ENCODE data around the gene WNT3.
"Not testable (repeated sequence)": the region's sequence is repeated elsewhere in the genome, so short reads cannot be mapped to it uniquely, and the experiment has no call there.

The WNT3 gene

GRCh38 chr17:46764000-46764708 lies 54.3 kb downstream of the WNT3 start:
- DNase-seq: no peak

- DNase-seq: no peak
Measured at GRCh38 chr17:46763416-46763815, 55.1 kb downstream of the WNT3 start.

- DNase-seq: no peak
Measured at GRCh38 chr17:46759141-46759540, 59.4 kb downstream of the WNT3 start.

GRCh38 chr17:46758614-46759013 lies 59.9 kb downstream of the WNT3 start:
- no peak for DNase-seq

- DNase-seq: not testable (repeated sequence)
Measured at GRCh38 chr17:46757588-46757987, 60.9 kb downstream of the WNT3 start.

GRCh38 chr17:46756861-46757260 lies 61.6 kb downstream of the WNT3 start:
- DNase-seq: no peak

GRCh38 chr17:46756081-46756735 lies 62.3 kb downstream of the WNT3 start:
- no peak for DNase-seq

- DNase-seq: no peak
Measured at GRCh38 chr17:46753776-46754175, 64.7 kb downstream of the WNT3 start.

GRCh38 chr17:46751425-46751824 lies 67.1 kb downstream of the WNT3 start:
- no peak for DNase-seq

- no peak for DNase-seq
Measured at GRCh38 chr17:46745376-46745775, 73.1 kb downstream of the WNT3 start.

- no peak for DNase-seq
Measured at GRCh38 chr17:46744441-46744840, 74.1 kb downstream of the WNT3 start.

GRCh38 chr17:46742565-46743270 lies 75.8 kb downstream of the WNT3 start:
- peak; percentile 98 for DNase-seq

- no peak for DNase-seq
Measured at GRCh38 chr17:46741122-46741730, 77.3 kb downstream of the WNT3 start.

- no peak for DNase-seq
Measured at GRCh38 chr17:46739982-46740381, 78.5 kb downstream of the WNT3 start.

- peak; percentile 3 for DNase-seq
Measured at GRCh38 chr17:46738544-46738943, 79.9 kb downstream of the WNT3 start.

- DNase-seq: no peak
Measured at GRCh38 chr17:46737326-46737725, 81.2 kb downstream of the WNT3 start.

GRCh38 chr17:46736100-46736499 lies 82.4 kb downstream of the WNT3 start:
- DNase-seq: no peak

- DNase-seq: peak; percentile 85
Measured at GRCh38 chr17:46733837-46734475, 84.5 kb downstream of the WNT3 start.

GRCh38 chr17:46732754-46733398 lies 85.6 kb downstream of the WNT3 start:
- no peak for DNase-seq

- no peak for DNase-seq
Measured at GRCh38 chr17:46732160-46732559, 86.3 kb downstream of the WNT3 start.

GRCh38 chr17:46730679-46731078 lies 87.8 kb downstream of the WNT3 start:
- DNase-seq: no peak

- DNase-seq: no peak
Measured at GRCh38 chr17:46730026-46730425, 88.5 kb downstream of the WNT3 start.

All from HCEC 1CT (cell line).